HCT116 (cell line): ENCODE results near the gene GRM4. TPM values are rescaled to one million over a fixed set of nuclear protein-coding genes. Genes with fewer than 3 reads are reported as not detected.

Experiments used
- ATAC-seq: fragments of 200-7000 bp; cut with Tn5 transposase; 2 replicates; pipeline ENCODE4 v1.9.1; 2020; ENCODE audit warnings: mild to moderate bottlenecking, moderate library complexity
- BruUV-seq: library from RNA; stranded (reverse); fragments of 400-500 nt; replicated peaks from 2 replicates; lab custom pipeline; 2021; lab: Mats Ljungman, UMichigan
- CTCF ChIA-PET: fragments of 300-600 bp; sonication (Branson Sonifier 250); formaldehyde crosslinking; loops from one replicate; lab custom pipeline; 2021; ENCODE audit warnings: antibody characterized with exemption; lab: Charles Lee
- POLR2A ChIA-PET: fragments of 300-600, 350-600 bp; sonication (Branson Sonifier 250); formaldehyde crosslinking; loops from one replicate; lab custom pipeline; 2021; ENCODE audit warnings: antibody characterized with exemption; lab: Charles Lee
- RAD21 ChIA-PET, 2 experiments: fragments of 300-600 bp; sonication (Branson Sonifier 250); formaldehyde crosslinking; loops; one replicate each; lab custom pipeline; 2023; ENCODE audit warnings: low total read pairs in 2 of 2; ENCODE audit not compliant: uncharacterized antibody in 2 of 2, unreplicated experiment in 2 of 2, low non-redundant PET in 1 of 2; lab: Charles Lee
- DNase-seq: peaks from one replicate; pipeline ENCODE4 v3.0.0-alpha.2; 2010; ENCODE audit warnings: low read depth, low spot score
- H2AFZ ChIP-seq: fragments of 200-600 bp; shearing (Covaris generic), sonication (generic); 2 replicates; pipeline ENCODE4 v1.6.1; 2017; ENCODE audit warnings: low read depth, mixed run types, mixed read lengths, antibody characterized with exemption, low read length; ENCODE audit not compliant: poor library complexity, severe bottlenecking
- H3K27ac ChIP-seq: 2 replicates; pipeline ENCODE4 v1.5.1; 2012; ENCODE audit warnings: low read depth, low read length
- H3K27me3 ChIP-seq: fragments of 200-600 bp; sonication (generic); 2 replicates; pipeline ENCODE4 v1.6.1; 2016; ENCODE audit warnings: mixed run types, low read length, mixed read lengths; ENCODE audit not compliant: insufficient read depth
- H3K36me3 ChIP-seq, 2 experiments: fragments of 200-500 bp in 1 of 2; fragments of 200-600 bp in 1 of 2; sonication (Bioruptor generic) in 1 of 2; sonication (generic) in 1 of 2; 2 replicates each; pipeline versions ENCODE4 v1.5.1 to v1.6.1; 2014 to 2016; ENCODE audit warnings: low read length in 2 of 2, inconsistent platforms in 1 of 2, mixed read lengths in 1 of 2, mixed run types in 1 of 2; ENCODE audit not compliant: insufficient read depth in 2 of 2, control insufficient read depth in 1 of 2
- H3K4me1 ChIP-seq, 2 experiments: fragments of 200-600 bp in 1 of 2; sonication (generic) in 1 of 2; 2 replicates each; pipeline versions ENCODE4 v1.5.1 to v1.6.1; 2012 to 2017; ENCODE audit warnings: low read length in 2 of 2, inconsistent platforms in 1 of 2, mild to moderate bottlenecking in 1 of 2, mixed read lengths in 1 of 2, mixed run types in 1 of 2, moderate library complexity in 1 of 2; ENCODE audit not compliant: insufficient read depth in 2 of 2, control insufficient read depth in 1 of 2
- H3K4me2 ChIP-seq: fragments of 200-600 bp; sonication (generic); 2 replicates; pipeline ENCODE4 v1.6.1; 2017; ENCODE audit warnings: mixed run types, low read length, mixed read lengths
- H3K4me3 ChIP-seq, 2 experiments: fragments of 200-600 bp in 1 of 2; sonication (generic) in 1 of 2; replicated peaks in 1 of 2; 2 replicates each; pipeline ENCODE4 v1.5.1; 2011 to 2016; ENCODE audit warnings: low read length in 2 of 2, control low read depth in 1 of 2, low read depth in 1 of 2, mild to moderate bottlenecking in 1 of 2, mixed read lengths in 1 of 2, mixed run types in 1 of 2
- H3K79me2 ChIP-seq: fragments of 200-600 bp; sonication (generic); 2 replicates; pipeline ENCODE4 v1.6.1; 2017; ENCODE audit warnings: mild to moderate bottlenecking, mixed run types, low read length, moderate library complexity, mixed read lengths; ENCODE audit not compliant: insufficient read depth
- H3K9ac ChIP-seq: fragments of 200-600 bp; sonication (generic); 2 replicates; pipeline ENCODE4 v1.6.1; 2016; ENCODE audit warnings: low read length, mixed read lengths
- H3K9me2 ChIP-seq: fragments of 200-600 bp; sonication (generic), shearing (Covaris generic); 2 replicates; pipeline ENCODE4 v1.6.1; 2017; ENCODE audit warnings: mixed run types, mild to moderate bottlenecking, moderate library complexity; ENCODE audit not compliant: insufficient read depth
- H3K9me3 ChIP-seq, 2 experiments: fragments of 200-500 bp in 1 of 2; fragments of 200-600 bp in 1 of 2; sonication (Bioruptor generic) in 1 of 2; sonication (generic) in 1 of 2; 2 replicates each; pipeline ENCODE4 v1.6.1; 2014 to 2017; ENCODE audit warnings: low read length in 2 of 2, mixed read lengths in 2 of 2, inconsistent platforms in 1 of 2, low read depth in 1 of 2, mild to moderate bottlenecking in 1 of 2, mixed run types in 1 of 2, moderate library complexity in 1 of 2; ENCODE audit not compliant: control insufficient read depth in 1 of 2, insufficient read depth in 1 of 2
- H4K20me1 ChIP-seq: fragments of 200-600 bp; sonication (generic), shearing (Covaris generic); 2 replicates; pipeline ENCODE4 v1.6.1; 2017; ENCODE audit warnings: mixed run types, mild to moderate bottlenecking, moderate library complexity; ENCODE audit not compliant: insufficient read depth
- EGR1 ChIP-seq: IDR thresholded peaks from 2 replicates; pipeline ENCODE4 v1.6.1; 2012; ENCODE audit warnings: low read depth
- POLR2A ChIP-seq: IDR thresholded peaks from 2 replicates; pipeline ENCODE4 v1.7.0; 2011; ENCODE audit warnings: borderline replicate concordance; ENCODE audit not compliant: insufficient read depth, insufficient read length; ENCODE audit errors: extremely low read depth
- ZNF274 ChIP-seq: fragments of 200-500 bp; sonication (Bioruptor generic); IDR thresholded peaks from 2 replicates; pipeline ENCODE4 v1.6.1; 2014; ENCODE audit warnings: mild to moderate bottlenecking, low read depth, low read length, inconsistent platforms
- intact Hi-C: fragments of 100-400 bp; cut with micrococcal nuclease; formaldehyde crosslinking; loops from 2 replicates; pipeline ENCODE4 v1.10.0; 2022
- microRNA counts: library from miRNA; unstranded; fragments of <30 nt; microRNA quantifications from one replicate; lab custom pipeline; 2015
- microRNA-seq: library from miRNA; unstranded; fragments of <30 nt; microRNA quantifications from one replicate; pipeline ENCODE4, GENCODE V29; 2016; ENCODE audit warnings: borderline number of aligned reads
- total RNA-seq: library from RNA; stranded (reverse); gene quantifications from one replicate; pipeline ENCODE4 v1.2.1, GENCODE V29; 2021; ENCODE audit not compliant: unreplicated experiment

The GRM4 gene
- total RNA-seq, 1 experiment from 2014 or later = 2.6 TPM

- CTCF ChIA-PET = no interaction called here
- no peak overlapping the region for H3K27ac ChIP-seq
- H3K4me1 ChIP-seq = no peaks in the 10 kb centered on the region
- POLR2A ChIA-PET = no interaction called here
- no peak overlapping the region for H3K9ac ChIP-seq
- H2AFZ ChIP-seq = no peak overlapping the region
- H3K27me3 ChIP-seq = no peaks in the 10 kb centered on the region
- H3K36me3 ChIP-seq = no peaks in the 10 kb centered on the region
- H3K9me2 ChIP-seq = no peaks in the 10 kb centered on the region
- DNase-seq (no peak), ATAC-seq (no peak)
- no peak for TF ChIP-seq ZNF274
- no peak for TF ChIP-seq POLR2A
- no peak for TF ChIP-seq EGR1
- no peaks in the 10 kb centered on the region for H3K9me3 ChIP-seq
- H4K20me1 ChIP-seq = no peaks in the 10 kb centered on the region
- BruUV-seq = no TSS peak
- no peaks in the 10 kb centered on the region for H3K79me2 ChIP-seq
- RAD21 ChIA-PET = no interaction called here
- no peak overlapping the region for H3K4me2 ChIP-seq
- intact Hi-C loops = no loop called here
- no peak overlapping the region for H3K4me3 ChIP-seq
Measured at GRCh38 chr6:33971580-33971979, 174.3 kb downstream of the GRM4 start.

MicroRNA genes within 50 kb of the gene (microRNA counts, 767-probe panel; counts per million panel counts)
- microRNA hsa-miR-1275 (lab: Ali Mortazavi, UCI) = not detected

Small RNA genes lying within 50 kb of the gene (microRNA-seq; reads per million reads assigned to microRNA genes)
- gene MIR1275 = 10.1 reads per million, percentile 28 among the genes with 10 or more reads in this experiment

Other genes starting within 250 kb of the GRM4 start
- gene HMGA1, start 90.8 kb upstream of the GRM4 start, total RNA-seq = 2,459 TPM
- gene SMIM29, start 102.9 kb upstream of the GRM4 start, total RNA-seq = 25.1 TPM
- gene NUDT3, start 246.6 kb upstream of the GRM4 start, total RNA-seq = 25.2 TPM